HG02938 (cell line): ENCODE measurements around the gene KRTAP5-6.

Experiments
- ATAC-seq: cut with Tn5 transposase; IDR thresholded peaks from one replicate; pipeline ENCODE4 v1.9.1; 2021; ENCODE audit warnings: mild to moderate bottlenecking, moderate library complexity; ENCODE audit not compliant: unreplicated experiment

The KRTAP5-6 gene

GRCh38 chr11:1746511-1746931 lies 49.5 kb downstream of the KRTAP5-6 start:
- no peak for ATAC-seq

GRCh38 chr11:1746956-1747752 lies 50.2 kb downstream of the KRTAP5-6 start:
- no peak for ATAC-seq
